Activated naive CD8-positive, alpha-beta T cell treated with anti-CD3 and anti-CD28 coated beads, Interleukin-2, amount 50 U/mL, for 24 hours (primary cell): Measurements from ENCODE around the gene CFDP1.

Experiments
- ATAC-seq: fragments of 150-1000 bp; cut with Tn5 transposase; one replicate; pipeline ENCODE4 v1.10.0; 2021
- DNase-seq: peaks from one replicate; pipeline ENCODE4 v3.0.0; 2021
- H3K27ac Mint-ChIP-seq: one replicate; pipeline ENCODE4 v1.8.0; 2021; ENCODE audit warnings: mild to moderate bottlenecking, mixed read lengths
- H3K27me3 Mint-ChIP-seq: one replicate; pipeline ENCODE4 v1.8.0; 2021; ENCODE audit warnings: mixed read lengths
- H3K36me3 Mint-ChIP-seq: one replicate; pipeline ENCODE4 v1.8.0; 2021; ENCODE audit warnings: low read depth, mixed read lengths
- H3K4me1 Mint-ChIP-seq: one replicate; pipeline ENCODE4 v1.8.0; 2021; ENCODE audit warnings: mixed read lengths
- H3K4me3 Mint-ChIP-seq: one replicate; pipeline ENCODE4 v1.8.0; 2021; ENCODE audit warnings: mild to moderate bottlenecking, moderate library complexity, mixed read lengths
- H3K9me3 Mint-ChIP-seq: one replicate; pipeline ENCODE4 v1.8.0; 2021; ENCODE audit warnings: mixed read lengths

Gene CFDP1

GRCh38 chr16:75402821-75403475, 30.4 kb downstream of the CFDP1 start:
- Mint-ChIP-seq H3K9me3 (no peaks in the 10 kb centered on the region), H3K36me3 (peaks cover 29% of the 10 kb centered on the region), H3K4me3 (no peak overlapping the region), H3K27me3 (no peaks in the 10 kb centered on the region), H3K4me1 (peaks cover 22% of the 10 kb centered on the region), H3K27ac (no peak overlapping the region)
- ATAC-seq = no peak
- DNase-seq = no peak

DNA sequence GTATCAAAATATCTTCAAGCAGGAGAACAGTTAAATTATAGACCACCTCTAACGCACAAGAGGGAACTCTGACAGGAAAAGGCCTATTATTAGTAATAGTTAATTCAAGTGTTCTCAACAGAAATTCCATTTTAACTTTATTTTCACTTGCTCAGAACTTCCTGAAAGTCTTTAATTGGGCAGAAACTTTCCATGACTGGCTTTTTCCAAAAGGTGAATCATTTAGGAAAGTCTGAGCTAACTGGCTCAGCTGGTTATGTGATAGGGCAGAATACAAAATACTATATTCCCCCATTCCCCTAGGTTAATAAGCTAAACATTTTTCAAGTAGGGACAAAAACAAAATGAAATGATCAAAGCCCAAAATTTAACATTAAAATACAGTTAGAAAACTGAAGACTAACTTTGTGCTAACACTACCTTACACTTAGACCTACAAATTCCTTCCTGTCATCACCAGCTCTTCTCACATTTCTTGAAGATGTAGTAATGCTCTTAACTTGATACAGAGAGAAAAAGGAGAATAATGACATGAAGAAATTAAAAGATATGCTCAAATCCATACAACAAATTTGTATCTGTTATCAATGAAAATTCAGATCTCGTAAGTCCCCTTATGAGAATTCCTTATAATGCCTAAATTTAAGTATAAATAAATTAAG, 31.0 kb downstream of the CFDP1 start:
- DNase-seq (no peak), ATAC-seq (peak; percentile 65)
- Mint-ChIP-seq H3K9me3 (no peaks in the 10 kb centered on the region), H3K4me1 (peaks cover 22% of the 10 kb centered on the region), H3K4me3 (peak overlapping the region; percentile 41), H3K27ac (peak overlapping the region; percentile 89), H3K27me3 (no peaks in the 10 kb centered on the region), H3K36me3 (peaks cover 30% of the 10 kb centered on the region)

DNA sequence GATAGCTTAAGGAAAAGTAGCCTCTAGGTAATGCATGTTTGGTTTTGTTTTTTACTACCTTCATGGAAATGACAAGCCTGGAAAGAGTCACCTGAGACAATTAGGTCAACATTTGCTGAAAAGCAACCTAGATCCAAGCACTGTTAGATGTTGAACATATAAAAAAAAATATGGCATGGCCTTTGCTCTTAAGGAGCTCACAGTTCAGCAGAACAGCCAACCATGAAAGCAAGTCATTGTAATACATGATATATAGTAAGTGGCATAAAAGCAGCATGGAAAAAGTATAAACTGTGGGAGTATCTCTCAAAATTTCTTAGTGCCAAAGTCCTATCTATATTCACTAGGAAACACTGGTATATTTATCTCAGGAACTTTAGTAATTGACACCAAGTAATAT, 31.6 kb downstream of the CFDP1 start:
- no peaks in the 10 kb centered on the region for H3K27me3 Mint-ChIP-seq
- H3K9me3 Mint-ChIP-seq = no peaks in the 10 kb centered on the region
- H3K36me3 Mint-ChIP-seq = peaks cover 27% of the 10 kb centered on the region
- DNase-seq (no peak), ATAC-seq (peak; percentile 41)
- peaks cover 22% of the 10 kb centered on the region for H3K4me1 Mint-ChIP-seq
- peak overlapping the region; percentile 41 for H3K4me3 Mint-ChIP-seq
- H3K27ac Mint-ChIP-seq = peak overlapping the region; percentile 89

- no peak for DNase-seq
- no peak overlapping the region for H3K4me3 Mint-ChIP-seq
Measured at GRCh38 chr16:75398333-75398732, 35.0 kb downstream of the CFDP1 start.

DNA sequence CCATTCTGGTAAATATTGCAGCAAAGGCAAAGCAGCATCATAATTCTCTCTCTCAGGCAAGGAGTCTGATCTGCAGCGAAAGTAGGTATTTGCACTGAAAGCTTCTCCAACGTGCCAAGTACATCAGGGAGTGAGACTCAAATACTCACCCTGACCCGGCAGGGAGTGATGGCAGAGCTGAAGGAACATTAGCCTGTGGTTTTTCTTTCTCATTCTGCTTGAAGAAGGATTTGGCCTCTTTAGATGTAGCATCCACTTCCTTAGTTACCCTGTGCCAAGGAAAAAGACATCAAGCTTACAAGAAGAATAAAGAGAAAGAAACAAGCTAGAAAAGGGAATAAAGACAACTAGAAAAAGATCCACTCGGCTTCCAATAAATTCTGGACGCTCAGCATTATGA, 38.4 kb downstream of the CFDP1 start:
- H3K27ac Mint-ChIP-seq = no peak overlapping the region
- no peaks in the 10 kb centered on the region for H3K9me3 Mint-ChIP-seq
- no peaks in the 10 kb centered on the region for H3K27me3 Mint-ChIP-seq
- peaks cover 30% of the 10 kb centered on the region for H3K36me3 Mint-ChIP-seq
- no peak overlapping the region for H3K4me3 Mint-ChIP-seq
- no peaks in the 10 kb centered on the region for H3K4me1 Mint-ChIP-seq
- ATAC-seq = no peak
- DNase-seq = no peak

More at GRCh38 chr16:75398333-75398732, 35.0 kb downstream of the CFDP1 start:
- Mint-ChIP-seq H3K36me3 (peaks cover 32% of the 10 kb centered on the region), H3K4me1 (peaks cover 22% of the 10 kb centered on the region), H3K27me3 (no peaks in the 10 kb centered on the region), H3K9me3 (no peaks in the 10 kb centered on the region), H3K27ac (no peak overlapping the region)
- ATAC-seq = no peak

DNA sequence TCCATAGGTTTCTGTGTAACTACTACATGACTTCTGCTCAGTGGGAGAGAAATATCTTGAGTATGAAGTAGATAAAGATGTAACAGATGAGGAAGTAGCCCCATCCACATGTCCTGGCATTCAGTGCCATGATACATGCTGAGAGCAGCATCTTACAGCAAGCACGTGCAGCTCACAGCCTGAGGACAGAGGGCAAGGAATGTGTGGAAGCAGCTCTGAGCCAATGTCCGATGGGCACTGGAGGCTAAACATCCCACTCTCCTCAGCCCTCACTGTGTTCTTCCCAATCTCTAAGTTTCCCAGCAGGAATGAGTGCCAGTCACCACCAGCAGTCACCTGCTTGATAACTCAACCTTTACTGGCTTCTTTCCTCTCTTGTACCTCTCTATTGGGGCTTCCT, 40.4 kb downstream of the CFDP1 start:
- DNase-seq (no peak), ATAC-seq (no peak)
- Mint-ChIP-seq H3K27ac (no peak overlapping the region), H3K36me3 (peaks cover 34% of the 10 kb centered on the region), H3K9me3 (no peaks in the 10 kb centered on the region), H3K4me3 (no peak overlapping the region), H3K27me3 (no peaks in the 10 kb centered on the region), H3K4me1 (peaks cover 2% of the 10 kb centered on the region)

GRCh38 chr16:75390926-75391653, 42.2 kb downstream of the CFDP1 start:
- ATAC-seq = no peak
- Mint-ChIP-seq H3K27me3 (no peaks in the 10 kb centered on the region), H3K36me3 (peaks cover 34% of the 10 kb centered on the region), H3K4me1 (peaks cover 2% of the 10 kb centered on the region), H3K27ac (no peak overlapping the region), H3K9me3 (no peaks in the 10 kb centered on the region), H3K4me3 (no peak overlapping the region)
- no peak for DNase-seq

GRCh38 chr16:75389096-75389690, 44.1 kb downstream of the CFDP1 start:
- Mint-ChIP-seq H3K36me3 (peaks cover 28% of the 10 kb centered on the region), H3K27ac (no peak overlapping the region), H3K4me3 (no peak overlapping the region), H3K27me3 (no peaks in the 10 kb centered on the region), H3K4me1 (peaks cover 2% of the 10 kb centered on the region), H3K9me3 (no peaks in the 10 kb centered on the region)
- DNase-seq = no peak
- ATAC-seq = no peak

DNA sequence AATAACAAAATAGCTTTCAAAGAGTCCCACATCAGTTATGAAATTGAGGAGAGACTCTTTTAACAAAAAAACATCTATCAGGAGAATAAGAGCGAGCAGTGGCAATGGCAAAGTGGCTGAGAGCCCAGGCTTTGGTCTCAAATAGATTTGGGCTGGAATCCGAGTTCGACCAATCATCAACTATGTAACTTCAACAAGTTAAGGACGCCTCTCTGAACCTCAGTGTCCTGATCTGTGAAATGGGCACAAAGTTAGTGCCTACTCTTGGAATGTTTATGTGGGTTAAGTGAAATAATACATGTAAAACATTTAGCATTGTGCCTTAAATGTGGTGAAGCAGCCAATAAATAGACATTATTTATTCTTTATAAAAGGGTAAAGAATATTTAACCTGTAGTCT, 45.4 kb downstream of the CFDP1 start:
- Mint-ChIP-seq H3K27me3 (peaks cover 3% of the 10 kb centered on the region), H3K27ac (no peak overlapping the region), H3K36me3 (peaks cover 23% of the 10 kb centered on the region), H3K9me3 (no peaks in the 10 kb centered on the region), H3K4me3 (no peak overlapping the region), H3K4me1 (peaks cover 2% of the 10 kb centered on the region)
- DNase-seq (no peak), ATAC-seq (no peak)

DNA sequence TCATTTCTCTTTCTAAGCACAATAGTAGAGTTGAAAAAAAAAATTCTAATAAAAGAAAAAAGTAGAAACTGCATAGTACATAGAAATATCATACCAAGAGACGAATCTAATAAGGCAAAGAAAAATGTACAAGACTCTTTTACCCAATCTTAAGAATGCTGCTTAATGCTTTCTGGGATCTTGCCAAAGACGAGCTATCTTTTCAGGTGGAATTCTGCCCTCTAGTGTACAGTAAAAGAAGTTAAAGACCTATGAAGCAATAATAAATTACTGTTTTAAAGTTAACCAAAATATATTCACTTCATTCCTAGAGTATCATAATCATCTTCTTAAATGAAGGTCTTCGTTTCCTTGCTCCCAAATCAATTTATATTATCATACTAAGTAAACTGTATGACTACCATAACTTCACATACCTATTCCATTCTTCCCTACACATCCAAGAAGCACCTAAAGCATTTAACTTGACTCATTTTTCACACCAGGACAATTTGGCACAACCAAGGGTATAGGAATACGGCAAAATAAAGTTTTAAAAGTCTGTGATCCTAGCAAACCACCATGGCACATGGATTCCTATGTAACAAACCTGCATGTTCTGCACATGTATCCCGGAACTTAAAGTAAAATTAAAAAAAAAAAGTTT, 47.7 kb downstream of the CFDP1 start:
- H3K27me3 Mint-ChIP-seq = peaks cover 12% of the 10 kb centered on the region

DNA sequence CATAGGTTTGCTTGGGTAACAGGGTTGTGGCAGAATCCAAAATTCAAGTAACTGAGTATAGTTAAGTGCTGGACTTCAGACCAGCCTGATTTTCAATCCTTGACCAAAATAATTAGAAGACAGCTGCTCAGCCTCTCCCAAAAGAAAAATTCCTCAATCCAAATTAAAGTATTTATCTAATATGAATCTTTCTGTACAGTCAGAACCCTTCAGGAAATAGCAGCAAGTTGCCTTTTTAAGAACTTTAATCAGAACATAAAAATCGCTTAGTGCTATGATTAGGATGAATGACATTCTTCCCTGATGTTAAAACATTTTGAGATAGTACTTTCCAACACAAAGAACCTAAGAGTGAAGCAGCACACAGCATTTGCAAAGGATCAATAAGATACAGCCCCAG, 50.2 kb downstream of the CFDP1 start:
- DNase-seq = no peak
- Mint-ChIP-seq H3K36me3 (peaks cover 38% of the 10 kb centered on the region), H3K27ac (no peak overlapping the region), H3K4me3 (no peak overlapping the region), H3K4me1 (peaks cover 44% of the 10 kb centered on the region), H3K9me3 (no peaks in the 10 kb centered on the region), H3K27me3 (peaks cover 15% of the 10 kb centered on the region)
- ATAC-seq = no peak

More for the DNA sequence above, 47.7 kb downstream of the CFDP1 start:
- peaks cover 32% of the 10 kb centered on the region for H3K36me3 Mint-ChIP-seq
- no peak overlapping the region for H3K27ac Mint-ChIP-seq
- H3K4me1 Mint-ChIP-seq = peaks cover 21% of the 10 kb centered on the region
- H3K9me3 Mint-ChIP-seq = no peaks in the 10 kb centered on the region
- DNase-seq = no peak
- no peak overlapping the region for H3K4me3 Mint-ChIP-seq
- no peak for ATAC-seq

- H3K27me3 Mint-ChIP-seq = peaks cover 19% of the 10 kb centered on the region
- ATAC-seq (no peak), DNase-seq (no peak)
- no peaks in the 10 kb centered on the region for H3K9me3 Mint-ChIP-seq
- peaks cover 41% of the 10 kb centered on the region for H3K36me3 Mint-ChIP-seq
- no peak overlapping the region for H3K4me3 Mint-ChIP-seq
- H3K4me1 Mint-ChIP-seq = peaks cover 50% of the 10 kb centered on the region
- no peak overlapping the region for H3K27ac Mint-ChIP-seq
Measured at GRCh38 chr16:75382611-75383010, 50.7 kb downstream of the CFDP1 start.

DNA sequence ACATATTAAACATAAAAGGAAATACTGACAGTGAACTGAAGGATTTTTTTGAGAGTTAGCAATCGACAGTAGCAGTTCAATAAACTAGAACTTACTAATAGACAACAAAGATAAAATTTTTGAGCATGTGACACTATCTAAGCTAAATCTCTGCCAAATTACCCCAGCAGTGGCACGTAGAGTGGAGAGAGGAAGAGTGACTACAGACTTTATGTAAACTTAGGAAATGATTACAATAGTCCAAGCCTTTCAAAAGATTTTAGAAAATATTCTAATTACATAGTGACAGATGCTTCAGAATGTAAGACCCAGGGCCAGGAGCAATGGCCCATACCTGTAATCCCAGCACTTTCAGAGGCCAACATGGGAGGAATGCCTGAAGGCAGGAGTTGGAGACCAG, 52.4 kb downstream of the CFDP1 start:
- Mint-ChIP-seq H3K4me3 (peak overlapping the region; percentile 30), H3K27ac (peak overlapping the region; percentile 81), H3K4me1 (peaks cover 55% of the 10 kb centered on the region), H3K9me3 (no peaks in the 10 kb centered on the region), H3K36me3 (peaks cover 58% of the 10 kb centered on the region), H3K27me3 (peaks cover 25% of the 10 kb centered on the region)
- DNase-seq (no peak), ATAC-seq (no peak)
